HG03135 (cell line): Measurements from ENCODE around the gene RHCE.
"Not testable (repeated sequence)": the region's sequence is repeated elsewhere in the genome, so short reads cannot be mapped to it uniquely, and the experiment has no call there.

ENCODE experiments used
- ATAC-seq: cut with Tn5 transposase; IDR thresholded peaks from one replicate; pipeline ENCODE4 v1.9.1; 2021; ENCODE audit warnings: mild to moderate bottlenecking, moderate library complexity; ENCODE audit not compliant: unreplicated experiment

RHCE gene

DNA sequence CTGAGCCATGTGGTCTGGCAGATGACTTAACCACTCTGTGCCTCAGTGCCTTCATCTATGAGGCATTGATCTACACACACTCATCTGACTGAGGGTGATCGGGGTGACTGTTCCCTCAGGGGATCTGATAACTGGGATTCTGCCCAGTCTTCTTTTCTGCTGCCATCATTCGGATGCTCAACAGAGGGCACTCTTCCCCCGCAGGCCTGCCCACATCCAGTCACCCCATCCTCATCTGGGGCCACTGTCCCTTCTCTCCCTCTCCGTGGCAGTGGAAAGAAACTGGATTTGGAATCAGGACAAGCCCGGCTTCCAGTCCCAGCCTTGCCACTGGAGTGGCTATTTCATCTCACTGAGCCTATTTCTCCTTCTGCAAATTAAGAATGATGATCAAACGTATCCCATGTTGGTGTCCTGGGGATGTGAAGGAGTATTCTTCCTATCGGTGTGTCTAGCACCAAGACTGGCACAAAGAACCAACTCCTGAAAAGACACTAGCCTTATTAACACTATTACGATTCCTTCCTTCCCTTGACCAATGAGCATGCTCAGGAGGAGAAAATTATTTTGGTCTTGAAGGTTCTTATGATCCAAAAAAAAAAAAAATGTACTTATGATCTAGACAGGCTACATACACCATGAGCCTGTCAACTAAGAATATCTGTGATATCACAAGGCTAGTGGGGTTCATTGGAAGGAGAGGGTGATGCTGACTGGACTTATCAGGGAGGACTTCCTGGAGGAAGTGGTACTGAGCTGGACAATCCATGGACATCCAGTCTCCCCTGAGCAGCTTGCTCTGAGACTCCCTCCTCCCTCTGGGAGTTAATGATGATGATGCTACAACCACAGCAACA lies 17.4 kb downstream of the RHCE start:
- ATAC-seq, result not testable (repeated sequence)

DNA sequence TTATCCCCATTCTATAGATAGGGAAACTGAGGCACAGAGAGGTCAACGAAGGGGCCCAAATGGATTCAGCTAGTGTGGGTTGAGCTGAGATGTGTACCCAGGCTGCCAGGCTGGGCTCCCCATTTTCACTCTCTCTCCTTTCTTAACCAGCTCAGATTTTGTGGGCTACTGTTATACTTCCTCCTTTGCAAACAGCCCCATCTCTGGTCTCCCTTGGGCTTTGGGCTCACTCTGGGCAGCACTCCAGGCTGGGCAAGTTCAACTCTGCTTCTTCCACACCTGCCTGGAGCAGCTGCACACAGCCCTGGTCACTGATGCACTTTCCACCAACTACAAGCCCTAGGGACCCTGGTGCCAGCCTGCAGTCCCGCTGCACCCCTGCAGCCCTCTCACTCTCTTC lies 22.5 kb downstream of the RHCE start:
- not testable (repeated sequence) for ATAC-seq

DNA sequence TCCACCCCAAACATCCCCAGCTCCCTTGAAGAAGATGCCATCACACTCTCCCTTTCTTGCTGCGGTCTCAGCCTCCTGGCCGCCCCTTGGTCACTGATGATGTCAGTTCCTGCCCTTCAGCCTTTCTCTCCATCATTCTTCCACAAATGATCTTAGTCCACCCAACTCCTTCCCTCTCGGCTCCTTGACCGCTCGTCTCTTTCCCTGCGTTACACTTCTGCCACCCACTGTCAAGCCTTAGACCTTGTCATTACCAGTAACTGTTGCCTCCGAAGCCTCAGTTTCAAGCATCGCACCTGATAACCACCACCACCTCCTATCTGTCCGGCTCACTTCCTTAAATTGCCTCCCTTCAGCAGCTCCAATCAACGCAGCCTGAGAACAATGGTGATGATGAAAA lies 23.1 kb downstream of the RHCE start:
- ATAC-seq, result not testable (repeated sequence)

DNA sequence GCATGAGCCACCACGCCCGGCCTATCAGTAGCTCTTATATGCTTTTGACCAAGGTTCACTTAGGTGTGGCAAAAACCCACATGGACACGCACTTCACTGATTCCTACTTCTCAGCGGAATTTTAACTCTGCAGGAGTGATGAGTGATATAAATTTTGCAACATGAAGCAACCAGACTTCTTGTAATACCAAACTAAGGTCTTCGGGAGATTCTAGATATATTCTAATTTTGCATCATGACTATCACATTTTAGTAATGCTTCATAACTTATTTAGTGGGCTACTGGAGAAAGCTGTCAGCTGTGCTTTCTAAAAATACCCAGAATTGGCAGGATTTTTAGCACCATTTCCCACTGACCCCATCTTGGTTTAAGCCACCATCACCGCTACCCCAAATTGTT lies 27.8 kb downstream of the RHCE start:
- ATAC-seq, result no peak

DNA sequence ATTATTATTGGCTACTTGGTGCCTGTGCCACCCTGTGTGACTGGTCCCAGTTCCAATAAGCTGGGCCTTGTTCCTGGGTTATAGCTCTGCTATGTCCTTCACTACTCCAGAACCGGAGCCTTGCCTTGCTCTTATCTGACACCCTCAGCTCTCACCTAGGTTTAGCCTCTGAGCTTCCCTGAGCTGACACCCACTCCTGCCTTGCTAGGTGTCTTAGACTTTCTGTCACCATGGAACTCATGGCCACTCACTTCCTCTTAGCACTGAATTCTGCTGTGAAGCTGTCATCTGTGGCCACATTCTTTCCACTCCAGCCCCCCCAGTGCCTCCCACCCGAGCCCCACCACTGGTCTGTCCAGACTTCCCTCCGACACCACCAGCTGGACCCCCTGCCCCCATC lies 30.9 kb downstream of the RHCE start:
- not testable (repeated sequence) for ATAC-seq

DNA sequence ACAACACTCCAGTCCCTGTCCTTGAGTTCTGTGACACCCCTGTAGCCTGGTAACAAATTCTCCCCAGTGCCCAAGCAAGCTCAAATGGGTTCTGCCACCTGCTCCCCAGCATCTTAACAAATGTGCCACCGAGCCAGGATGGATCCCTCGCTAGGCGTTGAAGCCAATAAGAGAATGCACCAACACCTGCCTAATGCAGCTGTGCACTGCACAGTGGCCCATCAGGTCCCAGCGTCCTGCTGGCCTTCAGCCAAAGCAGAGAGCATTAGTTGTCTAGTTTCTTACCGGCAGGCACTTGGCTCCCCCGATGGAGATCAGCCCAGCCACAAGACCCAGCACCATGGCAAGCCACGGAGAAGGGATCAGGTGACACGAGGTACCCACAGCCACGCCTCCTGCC lies 31.9 kb downstream of the RHCE start:
- ATAC-seq, result not testable (repeated sequence)

DNA sequence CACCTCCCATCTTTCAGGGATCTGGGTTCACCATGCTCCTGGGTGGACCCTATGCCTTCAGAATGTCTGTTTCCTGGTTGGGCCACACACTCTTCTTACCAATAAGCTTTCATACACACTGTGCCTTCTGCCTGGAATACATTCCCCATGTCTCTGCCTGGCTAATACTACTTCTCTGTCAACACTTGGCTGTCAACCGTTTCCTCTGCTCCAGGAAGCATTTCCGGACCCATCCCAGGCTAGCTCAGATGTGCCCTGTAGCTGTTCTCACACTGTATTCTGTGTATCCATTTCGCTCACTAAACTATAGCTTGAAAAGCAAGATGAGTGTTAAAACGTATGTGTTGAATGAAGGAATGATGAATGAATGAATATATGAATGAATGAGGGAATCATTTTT lies 33.5 kb downstream of the RHCE start:
- ATAC-seq, result not testable (repeated sequence)

DNA sequence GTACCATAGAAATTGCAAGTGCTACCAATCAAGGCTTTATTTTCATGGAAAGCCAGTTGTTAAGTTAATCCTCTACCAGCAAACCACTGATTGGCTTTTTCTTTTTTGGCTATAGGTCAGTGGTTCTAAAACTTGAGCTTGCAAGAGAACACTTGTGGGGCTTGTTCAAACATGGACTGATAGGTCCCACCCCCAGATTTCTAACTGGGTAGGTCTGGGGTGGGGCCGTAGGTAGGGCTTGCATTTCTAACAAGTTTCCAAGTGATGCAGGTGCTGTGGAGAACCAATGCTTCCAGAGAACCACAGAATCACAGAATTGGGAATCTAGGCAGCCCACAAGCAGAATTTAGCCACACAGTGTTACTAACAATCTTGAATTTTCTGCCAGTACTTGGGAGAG lies 36.8 kb downstream of the RHCE start:
- ATAC-seq, result not testable (repeated sequence)

DNA sequence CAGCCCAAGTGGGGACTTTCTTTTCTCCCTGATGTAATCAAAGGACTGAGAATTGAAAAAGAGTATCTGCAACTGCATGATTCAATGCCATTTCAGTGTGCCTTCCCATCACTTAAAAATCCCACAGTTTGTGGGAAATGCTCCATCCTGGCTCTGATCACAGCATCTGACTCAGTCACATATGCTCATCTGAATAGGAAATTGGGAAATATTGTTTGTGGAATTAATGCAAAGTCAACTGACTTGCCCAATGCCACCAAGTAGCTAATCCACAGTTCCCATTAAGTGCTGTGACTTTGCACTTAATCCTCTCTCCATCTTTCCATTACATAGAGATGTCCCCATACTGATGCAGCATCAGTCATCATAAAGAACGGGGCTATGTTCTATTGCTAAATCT lies 37.5 kb downstream of the RHCE start:
- not testable (repeated sequence) for ATAC-seq

DNA sequence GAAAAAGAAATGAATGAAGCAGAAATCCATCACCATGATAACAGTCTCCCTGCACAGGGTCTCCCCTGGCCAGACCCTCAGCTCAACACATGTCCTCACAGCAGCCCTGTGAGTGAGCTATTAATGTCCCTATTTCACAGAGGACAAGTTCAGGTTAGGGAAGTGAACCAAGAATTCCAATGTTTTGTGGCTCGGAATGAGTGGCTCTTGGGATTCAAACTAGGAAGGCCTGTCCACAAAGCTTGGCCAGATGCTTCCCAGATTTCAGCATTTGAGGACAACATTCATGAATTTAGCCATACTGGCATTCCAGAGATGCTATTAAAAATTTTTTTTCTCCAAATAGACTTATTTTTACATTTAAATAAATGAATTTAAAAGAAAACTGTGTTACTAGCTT lies 38.1 kb downstream of the RHCE start:
- not testable (repeated sequence) for ATAC-seq

DNA sequence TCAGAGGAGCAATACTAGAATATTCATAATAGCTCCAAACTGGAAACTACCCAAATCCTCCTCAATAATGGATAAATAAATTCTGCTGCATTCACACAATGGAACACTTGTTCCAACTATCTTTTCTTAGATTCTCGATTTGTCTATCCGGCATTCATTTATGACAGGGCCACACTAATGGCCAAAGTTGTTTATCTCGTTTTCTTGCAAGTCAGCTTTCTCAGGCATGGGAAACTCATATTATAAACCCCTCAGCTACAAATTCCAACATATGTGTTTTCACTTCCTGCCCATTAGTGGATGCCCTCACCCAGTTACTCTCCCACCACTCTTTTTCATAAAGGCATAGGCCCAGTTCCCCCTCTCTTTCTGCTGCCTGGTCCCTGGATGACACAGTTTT lies 42.3 kb downstream of the RHCE start:
- ATAC-seq, result not testable (repeated sequence)

DNA sequence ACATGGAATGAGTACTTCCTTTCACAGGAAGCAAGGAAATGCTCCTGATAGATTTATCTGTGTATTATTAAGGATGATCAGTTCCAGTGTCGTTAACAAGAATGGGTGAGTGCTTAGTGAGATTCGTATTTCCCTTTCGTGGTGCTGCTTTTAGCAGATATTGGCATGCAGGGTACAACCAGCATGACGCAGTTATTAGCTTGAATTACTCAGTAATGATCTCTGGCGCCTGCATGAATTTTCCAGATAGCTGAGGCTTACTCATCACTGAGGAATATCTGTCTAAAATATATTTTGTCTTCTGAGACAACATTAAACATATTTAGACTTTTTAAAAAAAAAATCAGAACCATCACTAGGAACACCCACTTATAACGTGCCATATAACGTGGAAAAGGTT lies 48.9 kb downstream of the RHCE start:
- ATAC-seq, result not testable (repeated sequence)

DNA sequence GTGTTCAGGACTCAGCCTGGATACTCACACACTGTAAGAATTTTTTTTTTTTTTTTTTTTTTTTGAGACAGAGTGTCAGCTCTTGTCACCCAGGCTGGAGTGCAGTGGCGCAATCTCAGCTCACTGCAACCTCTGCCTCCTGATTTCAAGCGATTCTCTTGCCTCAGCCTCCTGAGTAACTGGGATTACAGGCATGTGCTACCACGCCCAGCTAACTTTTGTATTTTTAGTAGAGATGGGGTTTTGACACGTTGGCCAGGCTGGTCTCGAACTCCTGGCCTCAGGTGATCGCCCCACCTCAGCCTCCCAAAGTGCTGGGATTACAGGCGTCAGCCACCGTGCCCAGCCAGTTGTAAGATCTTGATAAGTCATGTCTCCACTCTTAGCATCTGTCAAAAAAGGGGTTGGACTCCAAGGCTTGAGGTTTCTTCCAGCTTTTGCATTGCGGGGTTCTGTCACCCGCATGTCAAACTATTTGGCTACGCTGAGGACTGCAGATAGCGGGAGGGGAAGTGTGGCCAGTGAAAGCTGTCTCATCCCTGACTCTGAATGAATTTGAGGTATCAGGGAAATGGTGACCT lies 50.8 kb downstream of the RHCE start:
- not testable (repeated sequence) for ATAC-seq

DNA sequence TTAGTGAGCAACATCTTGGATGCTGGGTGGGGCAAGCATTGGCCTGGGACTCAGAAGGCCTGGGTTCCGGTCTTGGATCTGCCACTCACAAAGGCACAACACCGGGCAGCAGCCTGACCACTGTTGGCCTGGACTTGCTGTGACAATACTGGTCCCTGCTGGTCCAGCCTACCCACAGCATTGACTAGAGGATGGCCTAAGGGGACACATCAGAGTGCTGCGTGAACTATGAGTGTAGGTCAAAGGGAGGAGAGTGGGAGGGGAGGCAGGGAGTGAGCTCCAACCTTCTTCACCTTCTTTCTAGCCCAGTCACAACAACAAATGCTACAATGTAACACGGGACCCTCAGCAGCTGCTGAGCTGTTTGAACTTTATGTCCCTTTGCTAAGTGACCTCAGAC lies 51.4 kb downstream of the RHCE start:
- ATAC-seq, result no peak

DNA sequence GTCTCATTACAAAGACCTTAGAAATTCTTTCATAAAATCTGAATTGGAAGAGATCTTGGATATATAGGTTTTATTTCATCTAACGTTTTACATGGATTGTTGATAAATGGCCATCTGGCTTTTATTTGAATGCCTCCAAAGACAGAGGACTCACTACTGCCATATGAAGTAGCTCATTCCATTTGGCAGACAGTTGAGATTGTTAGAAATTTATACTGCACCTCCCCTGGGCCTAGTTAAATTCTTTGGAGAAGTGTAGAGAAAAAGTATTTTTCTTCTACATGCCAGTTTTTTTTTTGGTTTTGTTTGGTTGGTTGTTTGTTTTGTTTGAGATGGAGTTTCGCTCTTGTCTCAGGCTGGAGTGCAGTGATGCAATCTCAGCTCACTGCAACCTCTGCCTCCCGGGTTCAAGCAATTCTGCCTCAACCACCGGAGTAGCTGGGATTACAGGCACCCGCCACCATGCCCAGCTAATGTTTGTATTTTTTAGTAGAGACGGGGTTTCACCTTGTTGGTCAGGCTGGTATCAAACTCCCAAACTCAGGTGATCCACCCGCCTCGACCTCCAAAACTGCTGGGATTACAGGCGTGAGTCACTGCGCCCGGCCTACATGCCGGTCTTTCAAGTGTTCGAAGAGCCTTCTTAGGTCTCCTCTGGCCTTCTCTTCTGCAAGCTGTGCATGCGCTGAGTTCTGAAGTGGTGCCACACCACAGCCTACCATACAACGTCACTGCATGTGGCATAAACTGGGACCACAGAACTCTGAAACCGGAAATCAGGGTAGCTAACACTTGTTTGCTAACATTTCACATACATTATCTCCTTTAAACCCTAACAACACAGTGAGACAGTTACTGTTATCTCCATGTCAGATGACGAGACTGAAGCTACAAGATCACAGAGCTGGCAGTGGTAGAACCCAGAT lies 57.7 kb downstream of the RHCE start:
- ATAC-seq, result not testable (repeated sequence)

DNA sequence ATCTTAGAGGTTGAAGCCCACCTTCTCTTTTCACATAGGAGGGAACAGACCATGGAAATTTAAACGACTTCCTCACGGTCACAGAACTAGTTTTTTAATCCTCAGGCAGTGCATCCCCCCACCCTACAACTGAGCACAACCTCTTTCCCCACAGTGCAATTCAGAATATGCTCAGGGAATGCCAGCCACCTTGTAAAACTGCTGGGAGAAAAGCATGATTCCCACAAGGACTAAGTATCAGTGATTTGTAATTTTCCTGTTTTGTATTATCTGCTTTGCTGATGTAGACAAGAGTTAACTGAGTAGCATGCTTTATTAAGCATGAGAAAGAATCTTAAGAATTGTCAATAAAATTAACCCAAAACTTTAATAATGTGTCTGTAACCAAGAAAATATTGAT lies 58.7 kb downstream of the RHCE start:
- no peak for ATAC-seq

DNA sequence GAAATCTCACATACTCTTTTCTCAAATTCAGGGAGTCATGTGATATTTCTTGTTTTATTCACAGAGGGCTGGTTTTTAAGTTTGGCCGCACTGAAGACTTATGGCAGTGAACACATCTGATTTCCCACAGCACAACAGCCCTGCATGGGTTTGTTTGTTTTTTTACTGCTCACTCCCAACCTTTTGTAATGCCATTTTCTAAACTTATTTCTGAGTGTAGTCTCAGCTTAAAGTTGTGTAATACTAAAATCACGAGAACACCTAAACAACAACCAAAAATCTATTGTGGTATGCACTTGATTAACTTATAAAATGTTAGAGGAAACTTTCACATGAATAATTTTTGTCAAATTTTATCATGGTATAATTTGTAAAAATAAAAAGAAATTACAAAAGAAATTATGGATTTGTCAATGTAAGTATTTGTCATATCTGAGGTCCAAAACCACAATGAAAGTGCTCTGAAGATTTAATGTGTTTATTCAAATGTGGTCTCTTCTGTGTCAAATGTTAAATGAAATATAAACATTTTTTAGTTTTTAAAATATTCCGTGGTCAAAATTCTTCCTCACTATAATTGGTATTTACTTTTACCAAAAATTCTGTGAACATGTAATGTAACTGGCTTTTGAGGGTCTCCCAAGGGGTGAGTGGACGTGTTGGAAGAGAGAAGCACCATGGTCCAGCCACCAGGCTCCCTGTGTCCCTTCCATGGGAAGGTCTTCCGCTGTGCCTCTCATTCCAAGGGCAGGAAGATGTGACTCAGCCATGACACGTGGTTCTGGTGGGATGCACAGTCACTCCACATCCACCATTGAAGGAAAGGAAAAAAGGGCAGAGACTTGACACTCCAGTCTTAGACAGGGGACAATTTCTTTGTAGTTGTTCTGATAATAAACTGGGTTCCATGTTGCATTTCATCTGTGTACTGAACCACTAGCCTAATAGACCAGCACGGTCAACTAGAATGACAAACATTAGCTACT lies 59.7 kb downstream of the RHCE start:
- no peak for ATAC-seq

DNA sequence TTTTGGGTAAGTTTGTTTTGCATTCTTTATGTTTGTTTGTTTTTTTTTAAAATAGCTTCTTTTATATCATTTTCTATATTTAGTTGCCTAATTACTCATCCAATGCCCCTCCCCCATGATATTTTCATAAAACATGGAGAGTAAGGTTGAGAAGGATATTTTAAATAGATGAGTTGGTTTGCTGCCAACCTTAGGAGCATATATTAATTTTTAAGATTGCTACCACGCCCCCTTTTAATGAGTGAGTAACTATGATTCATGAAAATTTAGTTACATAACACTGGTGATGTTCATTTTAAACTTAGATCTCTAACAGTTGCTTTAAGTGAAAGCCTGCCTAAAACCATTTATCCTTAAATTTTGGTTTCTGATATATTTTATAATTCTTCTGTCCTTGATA lies 63.8 kb downstream of the RHCE start:
- ATAC-seq, result no peak

DNA sequence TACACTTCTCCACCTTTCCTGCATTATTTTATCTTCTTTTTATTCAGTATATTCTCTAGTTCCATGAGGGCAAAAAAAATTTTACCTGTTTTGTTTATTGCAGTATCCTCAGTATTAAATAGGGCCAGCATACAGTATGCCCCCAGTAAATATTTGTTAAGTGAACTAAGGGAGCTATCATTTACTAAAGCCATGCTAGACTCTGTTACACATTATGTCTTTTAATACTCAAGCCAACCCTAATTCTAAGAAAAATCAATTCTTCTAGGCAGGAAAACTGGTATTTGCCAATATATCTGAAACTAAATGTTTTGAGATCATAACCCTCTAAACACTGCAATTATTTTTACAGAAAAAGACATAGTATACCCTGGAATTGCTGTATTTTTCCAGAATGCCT lies 64.2 kb downstream of the RHCE start:
- no peak for ATAC-seq

DNA sequence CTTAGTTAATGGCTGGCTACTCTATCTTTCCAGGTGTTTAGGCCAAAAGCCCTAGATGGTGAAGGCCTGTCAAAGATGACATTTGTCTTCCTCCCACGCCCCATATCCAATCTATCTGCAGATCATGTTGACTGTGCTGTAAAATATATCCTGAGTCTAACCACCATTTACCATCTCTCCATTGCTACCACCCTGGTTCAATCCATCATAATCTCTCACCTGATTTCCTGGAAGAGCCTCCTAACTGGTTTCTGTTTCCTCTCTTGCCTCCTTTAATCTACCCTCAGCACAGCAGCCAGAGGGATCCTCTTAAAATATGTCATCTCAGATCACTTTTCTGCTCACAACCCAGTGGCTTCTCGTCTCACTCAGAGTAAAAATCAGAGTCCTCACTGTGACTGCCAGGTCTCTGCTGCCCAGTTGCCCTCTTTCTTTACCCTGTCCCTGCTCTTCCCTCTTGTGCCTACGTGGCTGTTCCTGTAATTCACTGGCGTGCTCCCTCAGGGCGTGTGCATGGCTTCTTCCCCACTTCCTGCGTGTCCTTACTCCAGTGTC lies 64.7 kb downstream of the RHCE start:
- no peak for ATAC-seq
